Measurements from ENCODE around the gene RBX1. TPM values are rescaled to one million over a fixed set of nuclear protein-coding genes. Genes with fewer than 3 reads are reported as not detected.

Gene RBX1
- total RNA-seq: 42.5 and 99.9 TPM in 2 replicates

DNA sequence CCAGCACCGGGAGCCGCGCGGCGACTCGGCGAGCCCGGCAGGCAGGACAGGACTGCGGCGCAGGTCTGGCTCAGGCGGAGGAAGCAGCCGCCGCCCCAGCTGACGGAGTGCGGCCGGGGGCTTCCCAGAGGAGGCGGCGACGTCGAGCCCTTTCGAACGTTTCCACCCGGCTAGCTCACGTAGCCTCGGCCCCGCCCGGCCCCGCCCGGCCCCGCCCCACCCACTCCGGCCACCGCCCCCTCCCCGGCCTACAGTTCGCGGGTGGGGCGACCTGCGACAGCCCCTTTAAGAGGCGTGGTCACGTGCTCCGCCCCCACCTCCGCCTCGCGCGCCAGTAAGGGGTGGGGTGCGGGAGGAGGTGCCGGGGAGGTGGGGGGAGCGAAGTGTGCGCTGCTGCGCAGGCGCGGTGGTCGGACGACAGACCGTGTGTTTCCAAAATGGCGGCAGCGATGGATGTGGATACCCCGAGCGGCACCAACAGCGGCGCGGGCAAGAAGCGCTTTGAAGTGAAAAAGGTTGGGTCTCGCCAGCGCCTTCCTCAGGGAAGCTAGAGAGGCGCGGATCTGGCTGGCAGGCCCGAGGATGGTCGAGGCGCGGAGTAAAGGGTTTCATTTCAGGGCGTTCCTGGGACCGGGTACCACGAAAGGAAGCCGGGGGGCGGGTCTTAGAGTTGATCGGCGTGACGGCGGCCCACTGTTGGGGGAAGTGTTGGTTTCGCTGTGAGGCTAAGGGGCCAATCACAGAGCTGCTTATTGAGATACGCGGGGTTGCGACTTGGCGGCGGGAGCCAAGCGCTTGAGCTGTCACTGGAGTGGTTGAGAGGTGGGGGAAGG, at the start of gene RBX1:
TSS of gene RBX1 (plus strand) at position 417 of the 833 bp plus-strand sequence. CDS start at position 438, 21 bp downstream.

Other genes starting within 250 kb of the RBX1 start
- gene SLC25A17, start 132.0 kb upstream of the RBX1 start, total RNA-seq: 15.1 and 19.2 TPM in 2 replicates
- gene ST13, start 94.7 kb upstream of the RBX1 start, total RNA-seq: 202 and 242 TPM in 2 replicates
- gene XPNPEP3, start 94.2 kb upstream of the RBX1 start, total RNA-seq: 9.7 and 12.7 TPM in 2 replicates
- gene DNAJB7, start 89.3 kb upstream of the RBX1 start, total RNA-seq: not detected in 2 replicates
- 33.1 and 59.1 TPM in 2 replicates for gene EP300, start 141.2 kb downstream of the RBX1 start, total RNA-seq

Measured in smooth muscle cell of trachea (primary cell).